ENCODE data around the gene ZNF576. TPM values are rescaled to one million over a fixed set of nuclear protein-coding genes. Genes with fewer than 3 reads are reported as not detected.

ZNF576 gene
- total and polyA plus RNA-seq, 2 donors (not counting 1 experiment from before 2014, with no cell fraction given): 7.9 to 17.3 TPM

- Mint-ChIP-seq H3K27me3 (peaks cover 26% of the 10 kb centered on the region), H3K4me1 (peaks cover 22% of the 10 kb centered on the region), H3K27ac (no peak overlapping the region), H3K4me3 (no peak overlapping the region), H3K9me3 (ENCODE audit: insufficient read depth) (no peaks in the 10 kb centered on the region)
- no peak for TF ChIP-seq EZH2 (IDR thresholded peaks at IDR 0.05; ENCODE audit: borderline replicate concordance, insufficient read depth, low read depth, low read length, poor library complexity, severe bottlenecking)
- no peak for TF ChIP-seq CTCF (IDR thresholded peaks at IDR 0.05)
- no peak overlapping the region for H3K9ac ChIP-seq (ENCODE audit: low read length)
- ChIA-PET CTCF (no interaction called here), POLR2A (no interaction called here)
- no peak overlapping the region for H3K27ac ChIP-seq (ENCODE audit: low read length in 2 of 2)
- H3K27me3 ChIP-seq (replicated peaks in 1 of 4; ENCODE audit: control extremely low read depth in 1 of 4, control insufficient read depth in 3 of 4, insufficient read depth in 4 of 4, low read length in 3 of 4): peaks cover 0 to 28% (median 12%) of the 10 kb centered on the region in 4 experiments
- H3K36me3 ChIP-seq (replicated peaks in 1 of 2; ENCODE audit: control extremely low read depth in 1 of 2, control insufficient read depth in 1 of 2, extremely low read depth in 1 of 2, insufficient read depth in 2 of 2, low read length in 1 of 2): no peaks in the 10 kb centered on the region
- H3K4me2 ChIP-seq (replicated peaks; ENCODE audit: low read depth, low read length, poor library complexity, severe bottlenecking): no peak overlapping the region
- 91% methylated on average over 2 of the region's 4 CpGs for WGBS (ENCODE audit: insufficient coverage)
- ATAC-seq (ENCODE audit: low read depth) (no peak), DNase-seq (no peak)
- H4K20me1 ChIP-seq (ENCODE audit: control insufficient read depth, insufficient read depth, low read length, poor library complexity, severe bottlenecking): no peaks in the 10 kb centered on the region
- H3K4me3 ChIP-seq (ENCODE audit: control extremely low read depth in 1 of 5, extremely low read depth in 1 of 5, insufficient read depth in 1 of 5, low read depth in 2 of 5, low read length in 4 of 5): no peak overlapping the region
- peaks cover 0 to 8% (median 0%) of the 10 kb centered on the region in 3 donors for H3K9me3 ChIP-seq (ENCODE audit: control extremely low read depth in 1 of 3, control insufficient read depth in 2 of 3, insufficient read depth in 1 of 3, low read length in 2 of 3)
- intact Hi-C loops (cut with micrococcal nuclease): no loop called here
- no peaks in the 10 kb centered on the region for H3K79me2 ChIP-seq (ENCODE audit: control insufficient read depth, insufficient read depth, low read length)
- H3K4me1 ChIP-seq (ENCODE audit: control insufficient read depth in 2 of 2, insufficient read depth in 2 of 2, low read length in 2 of 2): peaks cover 20% of the 10 kb centered on the region in 2 donors
- H2AFZ ChIP-seq (ENCODE audit: insufficient read depth, low read depth, low read length, poor library complexity, severe bottlenecking): no peak overlapping the region
Measured at GRCh38 chr19:43642531-43642930, 46.1 kb downstream of the ZNF576 start.

- ChIA-PET CTCF (interaction anchor here (0.7 kb wide), 1 partner anchor 170 kb away, joined by 4 read pairs; no protein-coding TSS in a partner anchor), POLR2A (no interaction called here)
- no peak overlapping the region for H3K27ac Mint-ChIP-seq
- WGBS (ENCODE audit: insufficient coverage): no CpG with 5 or more reads among the region's 3 CpGs
- Histone ChIP-seq H3K4me1 (ENCODE audit: control insufficient read depth in 2 of 2, insufficient read depth in 2 of 2, low read length in 2 of 2) (peaks cover 18 to 19% of the 10 kb centered on the region in 2 donors), H2AFZ (ENCODE audit: insufficient read depth, low read depth, low read length, poor library complexity, severe bottlenecking) (no peak overlapping the region), H3K9ac (ENCODE audit: low read length) (no peak overlapping the region), H3K4me2 (replicated peaks; ENCODE audit: low read depth, low read length, poor library complexity, severe bottlenecking) (no peak overlapping the region), H3K4me3 (ENCODE audit: control extremely low read depth in 1 of 5, extremely low read depth in 1 of 5, insufficient read depth in 1 of 5, low read depth in 2 of 5, low read length in 4 of 5) (no peak overlapping the region), H4K20me1 (ENCODE audit: control insufficient read depth, insufficient read depth, low read length, poor library complexity, severe bottlenecking) (no peaks in the 10 kb centered on the region), H3K9me3 (ENCODE audit: control extremely low read depth in 1 of 3, control insufficient read depth in 2 of 3, insufficient read depth in 1 of 3, low read length in 2 of 3) (peaks cover 0 to 8% (median 0%) of the 10 kb centered on the region in 3 donors), H3K36me3 (replicated peaks in 1 of 2; ENCODE audit: control extremely low read depth in 1 of 2, control insufficient read depth in 1 of 2, extremely low read depth in 1 of 2, insufficient read depth in 2 of 2, low read length in 1 of 2) (no peaks in the 10 kb centered on the region), H3K27me3 (replicated peaks in 1 of 4; ENCODE audit: control extremely low read depth in 1 of 4, control insufficient read depth in 3 of 4, insufficient read depth in 4 of 4, low read length in 3 of 4) (peaks cover 0 to 24% (median 8%) of the 10 kb centered on the region in 4 experiments), H3K27ac (ENCODE audit: low read length in 2 of 2) (no peak overlapping the region), H3K79me2 (ENCODE audit: control insufficient read depth, insufficient read depth, low read length) (no peaks in the 10 kb centered on the region)
- peaks cover 22% of the 10 kb centered on the region for H3K27me3 Mint-ChIP-seq
- DNase-seq: no peak
- TF ChIP-seq EZH2 (IDR thresholded peaks at IDR 0.05; ENCODE audit: borderline replicate concordance, insufficient read depth, low read depth, low read length, poor library complexity, severe bottlenecking): no peak
- no peak for TF ChIP-seq CTCF (IDR thresholded peaks at IDR 0.05)
- no peak overlapping the region for H3K4me3 Mint-ChIP-seq
- no peak for ATAC-seq (ENCODE audit: low read depth)
- H3K9me3 Mint-ChIP-seq (ENCODE audit: insufficient read depth): no peaks in the 10 kb centered on the region
- H3K4me1 Mint-ChIP-seq: peaks cover 19% of the 10 kb centered on the region
- intact Hi-C loops (cut with micrococcal nuclease): no loop called here
Measured at GRCh38 chr19:43643326-43643725, 46.9 kb downstream of the ZNF576 start.
